ENCODE measurements around the gene AKR1C8. TPM values are rescaled to one million over a fixed set of nuclear protein-coding genes. Genes with fewer than 3 reads are reported as not detected.

Gene AKR1C8
- total RNA-seq, 4 donors from 2014 or later: 1.5 to 3.6 (median 1.5) TPM; not detected in 1

- TF ChIP-seq CTCF (IDR thresholded peaks at IDR 0.05; ENCODE audit: low read depth): no peak
Measured at GRCh38 chr10:5188358-5188757, 3.4 kb upstream of the AKR1C8 start.

- TF ChIP-seq CTCF (IDR thresholded peaks at IDR 0.05; ENCODE audit: low read depth): no peak
Measured at GRCh38 chr10:5187867-5188266, 2.9 kb upstream of the AKR1C8 start.

GRCh38 chr10:5183923-5184322 lies 1.0 kb downstream of the AKR1C8 start:
- no peak for TF ChIP-seq CTCF (IDR thresholded peaks at IDR 0.05; ENCODE audit: low read depth)

- no peak for TF ChIP-seq CTCF (IDR thresholded peaks at IDR 0.05; ENCODE audit: low read depth)
Measured at GRCh38 chr10:5168897-5169420, 16.0 kb downstream of the AKR1C8 start.

- TF ChIP-seq CTCF (IDR thresholded peaks at IDR 0.05; ENCODE audit: low read depth): no peak
Measured at GRCh38 chr10:5165738-5166137, 19.2 kb downstream of the AKR1C8 start.

GRCh38 chr10:5163487-5163886 lies 21.5 kb downstream of the AKR1C8 start:
- no peak for TF ChIP-seq CTCF (IDR thresholded peaks at IDR 0.05; ENCODE audit: low read depth)

GRCh38 chr10:5159126-5159525 lies 25.8 kb downstream of the AKR1C8 start:
- TF ChIP-seq CTCF (IDR thresholded peaks at IDR 0.05; ENCODE audit: low read depth): no peak
